ENCODE measurements around the gene SPIB. TPM values are rescaled to one million over a fixed set of nuclear protein-coding genes. Genes with fewer than 3 reads are reported as not detected.

SPIB gene
- total RNA-seq, 1 experiment from 2014 or later, result 0.50 TPM

- POLR2A ChIA-PET, result interaction anchor here (2.0 kb wide), 1 partner anchor 77 kb away, joined by 18 read pairs; no protein-coding TSS in a partner anchor
- H3K9me3 Mint-ChIP-seq (ENCODE audit: unreplicated experiment), result no peaks in the 10 kb centered on the region
- Histone ChIP-seq H3K9me3 (no peaks in the 10 kb centered on the region), H3K4me1 (peaks cover 6% of the 10 kb centered on the region; the same call in 1 of the 2 replicates), H3K27me3 (replicated peaks; ENCODE audit: control insufficient read depth, insufficient read depth, low read length) (no peaks in the 10 kb centered on the region), H3K4me3 (ENCODE audit: low read depth, low read length) (peak overlapping the region; percentile 72), H3K36me3 (ENCODE audit: control insufficient read depth, insufficient read depth, low read length) (peaks cover 8% of the 10 kb centered on the region)
- peaks cover 10% of the 10 kb centered on the region for H3K4me1 Mint-ChIP-seq (ENCODE audit: low read depth, unreplicated experiment)
- intact Hi-C loops (cut with micrococcal nuclease; ENCODE audit: unreplicated experiment), result no loop called here
- no peak for DNase-seq
- TSS peak; percentile 96 for BruUV-seq (replicated peaks)
- CTCF ChIA-PET, result interaction anchor here (0.6 to 2.1 kb wide), 5 partner anchors 11 to 173 kb away, joined by 3 to 20 read pairs (median 6); no protein-coding TSS in a partner anchor
- peaks cover 49% of the 10 kb centered on the region for H3K36me3 Mint-ChIP-seq (ENCODE audit: insufficient read depth, unreplicated experiment)
- no peaks in the 10 kb centered on the region for H3K27me3 Mint-ChIP-seq (ENCODE audit: insufficient read depth, unreplicated experiment)
- peak overlapping the region; percentile 91 for H3K27ac Mint-ChIP-seq (ENCODE audit: unreplicated experiment)
- no peak for TF ChIP-seq CTCF (IDR thresholded peaks at IDR 0.05; ENCODE audit: insufficient read depth in 1 of 2, low read depth in 1 of 2, low read length in 1 of 2, severe bottlenecking in 1 of 2, unreplicated experiment in 1 of 2)
- H3K4me3 Mint-ChIP-seq (ENCODE audit: unreplicated experiment), result peak overlapping the region; percentile 86
Observed at GRCh38 chr19:50383001-50383851, 35.5 kb upstream of the SPIB start.

GRCh38 chr19:50383852-50384684 lies 34.7 kb upstream of the SPIB start, which contains the start of gene POLD1:
POLD1 (plus strand) TSS chr19:50384347; CDS start chr19:50398852, 14,505 bp downstream.
- H3K36me3 ChIP-seq (ENCODE audit: control insufficient read depth, insufficient read depth, low read length), result no peaks in the 10 kb centered on the region; the same call in 1 of the 2 replicates
- peak within 1 kb of the TSS; percentile 86 for H3K4me3 Mint-ChIP-seq (ENCODE audit: unreplicated experiment)
- ChIA-PET CTCF (interaction anchor here (0.6 to 2.1 kb wide), 7 partner anchors 10 to 317 kb away, joined by 3 to 20 read pairs (median 6); no protein-coding TSS in a partner anchor), POLR2A (interaction anchor here (0.6 to 2.0 kb wide), 7 partner anchors 8 to 421 kb away, joined by 3 to 18 read pairs (median 3); partner anchors contain the start of gene NR1H2)
- intact Hi-C loops (cut with micrococcal nuclease; ENCODE audit: unreplicated experiment), result loop anchor here (1.0 kb wide), 1 partner anchor 8 kb away; the partner anchor contains the start of gene NR1H2
- peaks cover 10% of the 10 kb centered on the region for H3K4me1 Mint-ChIP-seq (ENCODE audit: low read depth, unreplicated experiment)
- no peaks in the 10 kb centered on the region for H3K9me3 ChIP-seq
- no peaks in the 10 kb centered on the region for H3K27me3 ChIP-seq (replicated peaks; ENCODE audit: control insufficient read depth, insufficient read depth, low read length)
- H3K9me3 Mint-ChIP-seq (ENCODE audit: unreplicated experiment), result no peaks in the 10 kb centered on the region
- peaks cover 6% of the 10 kb centered on the region; the same call in 1 of the 2 replicates for H3K4me1 ChIP-seq
- peak within 1 kb of the TSS; percentile 91 for H3K27ac Mint-ChIP-seq (ENCODE audit: unreplicated experiment)
- BruUV-seq (replicated peaks), result no TSS peak
- peak; percentile 99 to 100 for DNase-seq
- peak within 1 kb of the TSS; percentile 72 for H3K4me3 ChIP-seq (ENCODE audit: low read depth, low read length)
- peaks cover 49% of the 10 kb centered on the region for H3K36me3 Mint-ChIP-seq (ENCODE audit: insufficient read depth, unreplicated experiment)
- H3K27me3 Mint-ChIP-seq (ENCODE audit: insufficient read depth, unreplicated experiment), result no peaks in the 10 kb centered on the region
- TF ChIP-seq CTCF (IDR thresholded peaks at IDR 0.05; ENCODE audit: insufficient read depth in 1 of 2, low read depth in 1 of 2, low read length in 1 of 2, severe bottlenecking in 1 of 2, unreplicated experiment in 1 of 2), result no peak
